ENCODE data around the gene DPAGT1. TPM values are rescaled to one million over a fixed set of nuclear protein-coding genes. Genes with fewer than 3 reads are reported as not detected.

DPAGT1 gene
- polyA plus RNA-seq, 1 experiment, result 62.5 TPM

DNA sequence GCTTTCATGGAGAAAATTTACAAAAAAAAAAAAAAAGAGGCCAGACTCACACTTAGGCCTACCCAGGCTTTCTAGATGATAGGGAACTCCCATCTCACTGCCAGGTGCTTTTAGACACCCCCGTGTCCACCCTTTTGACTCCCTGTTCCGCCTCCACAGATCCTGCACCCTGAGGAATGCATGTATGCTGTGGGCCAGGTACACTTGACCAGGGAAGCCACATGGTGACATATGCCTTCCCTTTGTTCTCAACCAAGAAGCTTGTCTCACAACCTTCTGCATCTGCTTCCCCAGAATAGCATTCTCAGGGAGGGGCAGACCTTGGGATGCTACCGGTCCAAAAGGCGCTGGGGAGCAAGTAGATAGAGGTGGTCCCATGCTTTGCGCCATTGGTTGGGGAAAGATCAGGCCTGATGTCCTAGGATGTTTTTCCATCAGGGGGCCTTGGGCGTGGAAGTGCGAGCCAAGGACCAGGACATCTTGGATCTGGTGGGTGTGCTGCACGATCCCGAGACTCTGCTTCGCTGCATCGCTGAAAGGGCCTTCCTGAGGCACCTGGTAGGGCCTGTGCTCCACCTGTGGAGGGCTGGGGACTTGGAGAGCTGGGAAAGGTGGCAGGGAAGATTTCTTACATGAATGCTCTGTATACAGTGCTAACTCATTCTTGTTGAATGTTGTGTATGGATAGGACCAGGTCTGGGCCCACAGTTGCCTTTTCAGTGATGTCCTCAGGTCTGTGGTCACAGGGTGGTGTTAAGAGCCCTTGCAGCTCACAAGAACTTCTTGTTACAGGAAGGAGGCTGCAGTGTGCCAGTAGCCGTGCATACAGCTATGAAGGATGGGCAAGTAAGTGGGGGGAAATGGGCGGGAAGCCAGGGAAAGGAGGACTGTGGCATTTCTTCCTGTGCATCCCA is 9.4 kb downstream of the DPAGT1 start:
- ChIA-PET POLR2A (interaction anchor here (1.2 kb wide), 1 partner anchor 25 kb away, joined by 5 read pairs; the partner anchor contains the start of gene VPS11), CTCF (interaction anchor here (0.7 to 1.9 kb wide), 4 partner anchors 10 to 113 kb away, joined by 3 to 5 read pairs (median 4); partner anchors contain the start of genes CBL, DPAGT1 and SLC37A4)
- H3K9me3 ChIP-seq (ENCODE audit: control insufficient read depth, insufficient read depth, low read length), result no peaks in the 10 kb centered on the region; the same call in 1 of the 2 replicates
- H3K4me3 ChIP-seq (ENCODE audit: low read depth, low read length), result peak overlapping the region; percentile 76
- TF ChIP-seq, protein P1, sequence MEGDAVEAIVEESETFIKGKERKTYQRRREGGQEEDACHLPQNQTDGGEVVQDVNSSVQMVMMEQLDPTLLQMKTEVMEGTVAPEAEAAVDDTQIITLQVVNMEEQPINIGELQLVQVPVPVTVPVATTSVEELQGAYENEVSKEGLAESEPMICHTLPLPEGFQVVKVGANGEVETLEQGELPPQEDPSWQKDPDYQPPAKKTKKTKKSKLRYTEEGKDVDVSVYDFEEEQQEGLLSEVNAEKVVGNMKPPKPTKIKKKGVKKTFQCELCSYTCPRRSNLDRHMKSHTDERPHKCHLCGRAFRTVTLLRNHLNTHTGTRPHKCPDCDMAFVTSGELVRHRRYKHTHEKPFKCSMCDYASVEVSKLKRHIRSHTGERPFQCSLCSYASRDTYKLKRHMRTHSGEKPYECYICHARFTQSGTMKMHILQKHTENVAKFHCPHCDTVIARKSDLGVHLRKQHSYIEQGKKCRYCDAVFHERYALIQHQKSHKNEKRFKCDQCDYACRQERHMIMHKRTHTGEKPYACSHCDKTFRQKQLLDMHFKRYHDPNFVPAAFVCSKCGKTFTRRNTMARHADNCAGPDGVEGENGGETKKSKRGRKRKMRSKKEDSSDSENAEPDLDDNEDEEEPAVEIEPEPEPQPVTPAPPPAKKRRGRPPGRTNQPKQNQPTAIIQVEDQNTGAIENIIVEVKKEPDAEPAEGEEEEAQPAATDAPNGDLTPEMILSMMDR (IDR thresholded peaks at IDR 0.05; ENCODE audit: low read depth, low read length), result no peak
- H3K27ac ChIP-seq (ENCODE audit: low read depth, low read length), result peak overlapping the region; percentile 21
- no peak for DNase-seq (ENCODE audit: low read depth, low spot score)
- H3K27me3 ChIP-seq (ENCODE audit: control insufficient read depth, insufficient read depth, low read length), result no peaks in the 10 kb centered on the region

DNA sequence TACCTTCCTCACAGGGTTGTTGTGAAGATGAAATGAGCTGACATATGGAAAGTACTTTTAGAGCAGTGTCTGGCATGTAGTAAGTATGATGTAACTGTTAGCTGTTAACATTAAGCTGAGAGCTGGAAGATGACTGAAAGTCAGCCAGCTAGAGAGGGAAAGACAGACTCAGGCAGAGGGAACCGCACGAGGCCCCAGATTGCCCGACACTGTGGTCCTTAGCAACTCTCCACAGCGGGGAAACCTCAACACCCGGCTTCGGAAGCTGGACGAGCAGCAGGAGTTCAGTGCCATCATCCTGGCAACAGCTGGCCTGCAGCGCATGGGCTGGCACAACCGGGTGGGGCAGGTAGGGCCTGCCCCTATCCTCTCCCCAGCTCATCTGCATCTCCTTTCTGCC is 10.5 kb downstream of the DPAGT1 start:
- H3K9me3 ChIP-seq (ENCODE audit: control insufficient read depth, insufficient read depth, low read length), result no peaks in the 10 kb centered on the region; the same call in 1 of the 2 replicates
- H3K27me3 ChIP-seq (ENCODE audit: control insufficient read depth, insufficient read depth, low read length), result no peaks in the 10 kb centered on the region
- DNase-seq (ENCODE audit: low read depth, low spot score), result no peak
- POLR2A ChIA-PET, result interaction anchor here (1.2 kb wide), 1 partner anchor 24 kb away, joined by 5 read pairs; the partner anchor contains the start of gene VPS11
- TF ChIP-seq, protein P1 (IDR thresholded peaks at IDR 0.05; ENCODE audit: low read depth, low read length), result no peak
- no peak overlapping the region for H3K4me3 ChIP-seq (ENCODE audit: low read depth, low read length)
- H3K27ac ChIP-seq (ENCODE audit: low read depth, low read length), result no peak overlapping the region
- CTCF ChIA-PET, result interaction anchor here (0.6 to 1.9 kb wide), 5 partner anchors 46 to 247 kb away, joined by 3 to 5 read pairs (median 3); partner anchors contain the start of gene CBL

DNA sequence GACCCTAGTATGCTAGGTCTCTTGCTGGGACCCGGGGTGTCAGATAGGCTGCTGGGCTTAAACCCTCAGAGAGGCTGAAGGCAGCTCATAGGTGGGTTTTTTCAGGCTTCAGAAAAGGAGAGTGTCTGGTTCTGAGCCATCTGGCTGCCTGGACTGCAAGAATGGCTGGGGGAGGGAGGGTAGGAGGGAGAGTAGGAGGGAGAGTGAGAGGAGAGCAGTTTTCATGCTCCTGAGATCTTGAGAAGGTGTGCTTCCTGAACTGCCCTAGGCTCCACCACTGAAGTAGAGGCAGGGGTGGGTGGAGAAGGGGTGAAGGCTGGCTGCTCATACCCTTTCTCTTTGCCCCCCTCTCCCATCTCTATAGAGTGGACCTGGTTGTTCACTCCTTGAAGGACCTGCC is 12.3 kb downstream of the DPAGT1 start:
- Histone ChIP-seq H3K27me3 (ENCODE audit: control insufficient read depth, insufficient read depth, low read length) (no peaks in the 10 kb centered on the region), H3K9me3 (ENCODE audit: control insufficient read depth, insufficient read depth, low read length) (no peaks in the 10 kb centered on the region; the same call in 1 of the 2 replicates), H3K27ac (ENCODE audit: low read depth, low read length) (no peak overlapping the region), H3K4me3 (ENCODE audit: low read depth, low read length) (no peak overlapping the region)
- TF ChIP-seq, protein P1 (IDR thresholded peaks at IDR 0.05; ENCODE audit: low read depth, low read length), result no peak
- CTCF ChIA-PET, result interaction anchor here (1.0 to 1.3 kb wide), 2 partner anchors 10 to 59 kb away, joined by 3 read pairs; no protein-coding TSS in a partner anchor
- DNase-seq (ENCODE audit: low read depth, low spot score), result no peak
- POLR2A ChIA-PET, result no interaction called here

DNA sequence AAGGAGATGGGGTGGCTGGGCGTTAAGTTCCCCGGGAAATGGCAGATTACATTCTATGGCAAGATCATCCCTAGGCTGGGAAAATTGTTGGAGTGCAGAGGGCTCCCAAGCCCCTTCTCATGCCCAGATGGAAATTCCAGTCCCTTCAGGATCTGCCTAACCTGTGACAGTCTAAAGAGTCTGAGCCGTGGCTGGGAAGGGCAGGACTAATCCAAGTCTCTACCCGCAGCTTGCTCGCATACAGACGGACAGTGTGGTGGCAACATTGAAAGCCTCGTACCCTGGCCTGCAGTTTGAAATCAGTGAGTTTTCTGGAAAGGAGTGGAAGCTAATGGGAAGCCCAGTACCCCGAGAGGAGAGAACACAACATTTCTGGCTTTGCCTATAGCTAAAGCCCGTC is 13.2 kb downstream of the DPAGT1 start:
- TF ChIP-seq, protein P1 (IDR thresholded peaks at IDR 0.05; ENCODE audit: low read depth, low read length), result no peak
- ChIA-PET POLR2A (no interaction called here), CTCF (interaction anchor here (0.8 to 1.3 kb wide), 3 partner anchors 11 to 108 kb away, joined by 3 read pairs; no protein-coding TSS in a partner anchor)
- Histone ChIP-seq H3K27me3 (ENCODE audit: control insufficient read depth, insufficient read depth, low read length) (no peaks in the 10 kb centered on the region), H3K9me3 (ENCODE audit: control insufficient read depth, insufficient read depth, low read length) (no peaks in the 10 kb centered on the region), H3K4me3 (ENCODE audit: low read depth, low read length) (no peak overlapping the region), H3K27ac (ENCODE audit: low read depth, low read length) (no peak overlapping the region)
- DNase-seq (ENCODE audit: low read depth, low spot score), result no peak

All from AG04450 (cell line).